Endothelial cell of umbilical vein (primary cell): ENCODE measurements around the gene CD109. TPM values are rescaled to one million over a fixed set of nuclear protein-coding genes. Genes with fewer than 3 reads are reported as not detected.

Experiments
- BruUV-seq: library from RNA; stranded (reverse); fragments of 400-500 nt; replicated peaks from 2 replicates; lab custom pipeline; 2021; lab: Mats Ljungman, UMichigan
- CTCF ChIA-PET: fragments of 300-600, 350-600 bp; sonication (Branson Sonifier 250); formaldehyde crosslinking; loops from one replicate; lab custom pipeline; 2021; ENCODE audit warnings: antibody characterized with exemption, inconsistent platforms; lab: Charles Lee
- POLR2A ChIA-PET: fragments of 300-600, 350-600 bp; sonication (Branson Sonifier 250); formaldehyde crosslinking; loops from one replicate; lab custom pipeline; 2021; ENCODE audit warnings: antibody characterized with exemption, inconsistent platforms; lab: Charles Lee
- DNase-seq: peaks from one replicate; pipeline ENCODE4 v3.0.0-alpha.2; 2011; ENCODE audit warnings: low read depth, low spot score
- FAIRE-seq: peaks from 2 replicates; lab custom pipeline; 2011; peaks lifted over from hg19 to GRCh38; lab: Jason Lieb, UNC
- H2AFZ ChIP-seq: 2 replicates; pipeline ENCODE4 v1.6.0; 2012; ENCODE audit warnings: low read depth, low read length, control low read depth, inconsistent platforms
- H3K27ac ChIP-seq: 2 replicates; pipeline ENCODE4 v1.5.1; 2011; ENCODE audit warnings: low read depth, mild to moderate bottlenecking, control low read depth, low read length, moderate library complexity; ENCODE audit not compliant: insufficient read depth
- H3K27me3 ChIP-seq, 2 experiments: 2 replicates each; pipeline versions ENCODE4 v1.6.0 to v1.6.1; 2011; ENCODE audit warnings: low read length in 2 of 2, mixed read lengths in 1 of 2; ENCODE audit not compliant: control insufficient read depth in 2 of 2, insufficient read depth in 2 of 2
- H3K36me3 ChIP-seq, 2 experiments: 2 replicates in 1 of 2; 3 replicates in 1 of 2; pipeline ENCODE4 v1.5.1; 2011; ENCODE audit warnings: low read length in 2 of 2, mild to moderate bottlenecking in 1 of 2, moderate library complexity in 1 of 2; ENCODE audit not compliant: control insufficient read depth in 2 of 2, insufficient read depth in 2 of 2; ENCODE audit errors: extremely low read depth in 1 of 2
- H3K4me1 ChIP-seq: 3 replicates; pipeline ENCODE4 v1.5.1; 2011; ENCODE audit warnings: mild to moderate bottlenecking, low read length; ENCODE audit not compliant: control insufficient read depth, insufficient read depth; ENCODE audit errors: extremely low read depth
- H3K4me2 ChIP-seq: 2 replicates; pipeline ENCODE4 v1.6.1; 2011; ENCODE audit warnings: low read length, control low read depth, mixed read lengths; ENCODE audit not compliant: insufficient read depth
- H3K4me3 ChIP-seq, 3 experiments: fragments of 200-600 bp in 1 of 3; sonication (generic), shearing (Covaris generic) in 1 of 3; replicated peaks in 1 of 3; 2 replicates each; pipeline ENCODE4 v1.5.1; 2011 to 2016; ENCODE audit warnings: control low read depth in 3 of 3, low read length in 3 of 3, mild to moderate bottlenecking in 2 of 3, inconsistent platforms in 1 of 3, low read depth in 1 of 3, moderate library complexity in 1 of 3; ENCODE audit not compliant: insufficient read depth in 1 of 3
- H3K79me2 ChIP-seq: 2 replicates; pipeline ENCODE4 v1.6.0; 2012; ENCODE audit warnings: low read length, inconsistent platforms; ENCODE audit not compliant: control insufficient read depth, insufficient read depth
- H3K9ac ChIP-seq: replicated peaks from 2 replicates; pipeline ENCODE3; 2011; ENCODE audit warnings: low read length, control low read depth; ENCODE audit not compliant: insufficient read depth; ENCODE audit errors: extremely low read depth
- H3K9me1 ChIP-seq: replicated peaks from 3 replicates; pipeline ENCODE4 v1.6.0; 2011; ENCODE audit warnings: mild to moderate bottlenecking, low read length; ENCODE audit not compliant: control insufficient read depth, insufficient read depth; ENCODE audit errors: extremely low read depth
- H3K9me3 ChIP-seq: replicated peaks from 2 replicates; pipeline ENCODE4 v1.5.1; 2012; ENCODE audit warnings: low read length, inconsistent platforms; ENCODE audit not compliant: control insufficient read depth, insufficient read depth
- H4K20me1 ChIP-seq: replicated peaks from 2 replicates; pipeline ENCODE3; 2011; ENCODE audit warnings: mild to moderate bottlenecking, low read length; ENCODE audit not compliant: control insufficient read depth, insufficient read depth; ENCODE audit errors: extremely low read depth
- EZH2 ChIP-seq: IDR thresholded peaks from 2 replicates; pipeline ENCODE4 v1.6.1; 2012; ENCODE audit warnings: borderline replicate concordance, low read depth, mild to moderate bottlenecking, moderate library complexity, low read length, inconsistent platforms; ENCODE audit not compliant: severe bottlenecking
- FOS ChIP-seq: IDR thresholded peaks from 2 replicates; pipeline ENCODE4 v1.6.1; 2011; ENCODE audit warnings: mild to moderate bottlenecking, low read length, moderate library complexity, borderline replicate concordance; ENCODE audit not compliant: insufficient read depth
- GATA2 ChIP-seq: IDR thresholded peaks from 2 replicates; pipeline ENCODE4 v1.7.0; 2011; ENCODE audit warnings: low read depth, mild to moderate bottlenecking, moderate library complexity, mixed read lengths, low read length; ENCODE audit not compliant: insufficient read length, insufficient read depth
- JUN ChIP-seq: IDR thresholded peaks from 2 replicates; pipeline ENCODE4 v1.6.1; 2011; ENCODE audit warnings: borderline replicate concordance, low read depth; ENCODE audit not compliant: insufficient read length, insufficient read depth
- MYC ChIP-seq: IDR thresholded peaks from one replicate; pipeline ENCODE4 v1.6.1; 2011; ENCODE audit warnings: mild to moderate bottlenecking, low read depth, low read length
- POLR2A ChIP-seq: IDR thresholded peaks from 2 replicates; pipeline ENCODE4 v1.6.1; 2012; ENCODE audit warnings: low read depth, mild to moderate bottlenecking, control low read depth, low read length
- POLR2AphosphoS5 ChIP-seq: IDR thresholded peaks from 2 replicates; pipeline ENCODE4 v1.6.1; 2012; ENCODE audit warnings: low read depth, mild to moderate bottlenecking, control low read depth, low read length, moderate library complexity; ENCODE audit not compliant: insufficient read depth
- dilution Hi-C: fragments of 300-500 bp; cut with MboI; formaldehyde crosslinking; loops from one replicate; pipeline ENCODE4 v1.15.0; 2019; ENCODE audit warnings: low sequenced_read_pairs; ENCODE audit not compliant: extremely low pct_ligation_motif_present
- intact Hi-C: fragments of 100-400 bp; cut with micrococcal nuclease; formaldehyde crosslinking; loops from one replicate; pipeline ENCODE4 v1.10.0; 2022
- polyA plus RNA-seq, 4 experiments: library from polyadenylated mRNA; depleted of rRNA in 3 of 4; stranded (reverse) in 3 of 4; unstranded in 1 of 4; fragments of >200 nt; gene quantifications; 2 replicates each; pipeline versions ENCODE4 v1.2.1 to v1.2.3, GENCODE V29; 2011 to 2012; ENCODE audit warnings: missing spikeins in 1 of 4
- total RNA-seq: library from RNA; stranded (reverse); gene quantifications from 2 replicates; pipeline ENCODE4 v1.2.3, GENCODE V29; 2021
- TF ChIP-seq, protein P1 (sequence below): IDR thresholded peaks from 2 replicates; pipeline ENCODE4 v1.6.1; 2011; ENCODE audit not compliant: insufficient read depth, insufficient read length
- TF ChIP-seq, protein P2 (sequence below), 2 donors: IDR thresholded peaks; 1 replicate in 1 of 2; 2 replicates in 1 of 2; pipeline ENCODE4 v1.5.1; 2011; ENCODE audit warnings: low read length in 2 of 2, mild to moderate bottlenecking in 2 of 2, moderate library complexity in 2 of 2, control low read depth in 1 of 2, inconsistent platforms in 1 of 2, low read depth in 1 of 2; ENCODE audit not compliant: insufficient read depth in 1 of 2; ENCODE audit errors: extremely low read depth in 1 of 2

Gene CD109
- total and polyA plus RNA-seq, 2 donors (not counting 3 experiments of a cell fraction or from before 2014, with no cell fraction given) = 33.9 to 107 TPM

DNA sequence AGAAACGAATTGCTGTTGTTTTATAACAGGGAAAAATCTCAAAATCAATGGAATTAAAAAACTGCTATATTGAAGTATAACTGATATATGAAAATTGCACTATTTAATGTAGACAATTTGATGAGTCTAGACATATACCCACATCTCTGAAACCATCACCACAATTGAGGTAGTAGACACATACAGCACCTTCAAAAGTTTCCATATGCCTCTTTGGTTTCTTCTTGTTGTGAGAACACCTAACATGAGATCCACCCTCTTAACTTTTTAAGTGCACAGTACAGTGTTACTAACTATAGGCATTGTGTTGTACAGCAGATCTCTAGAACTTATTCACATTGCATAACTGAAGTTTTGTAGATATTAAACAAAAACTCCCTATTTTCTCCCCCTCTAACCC, 28.2 kb upstream of the CD109 start:
- BruUV-seq = no TSS peak
- Histone ChIP-seq H3K79me2 (no peaks in the 10 kb centered on the region), H3K4me1 (peaks cover 20% of the 10 kb centered on the region), H3K9me1 (no peaks in the 10 kb centered on the region), H3K27me3 (no peaks in the 10 kb centered on the region), H2AFZ (no peak overlapping the region), H4K20me1 (no peaks in the 10 kb centered on the region), H3K27ac (no peak overlapping the region), H3K4me2 (no peak overlapping the region), H3K36me3 (no peaks in the 10 kb centered on the region), H3K9ac (no peak overlapping the region), H3K4me3 (no peak overlapping the region), H3K9me3 (no peaks in the 10 kb centered on the region)
- no peak for DNase-seq
- dilution Hi-C loops (no loop called here), intact Hi-C loops (no loop called here)
- ChIA-PET CTCF (interaction anchor here (0.7 to 3.2 kb wide), 3 partner anchors 8 to 1542 kb away, joined by 3 to 9 read pairs (median 3); no protein-coding TSS in a partner anchor), POLR2A (no interaction called here)
- TF ChIP-seq POLR2AphosphoS5 (no peak), JUN (no peak), GATA2 (no peak), POLR2A (no peak), EZH2 (no peak), FOS (no peak), MYC (no peak)
- TF ChIP-seq, protein P1, sequence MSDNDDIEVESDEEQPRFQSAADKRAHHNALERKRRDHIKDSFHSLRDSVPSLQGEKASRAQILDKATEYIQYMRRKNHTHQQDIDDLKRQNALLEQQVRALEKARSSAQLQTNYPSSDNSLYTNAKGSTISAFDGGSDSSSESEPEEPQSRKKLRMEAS = no peak
- TF ChIP-seq, protein P2, sequence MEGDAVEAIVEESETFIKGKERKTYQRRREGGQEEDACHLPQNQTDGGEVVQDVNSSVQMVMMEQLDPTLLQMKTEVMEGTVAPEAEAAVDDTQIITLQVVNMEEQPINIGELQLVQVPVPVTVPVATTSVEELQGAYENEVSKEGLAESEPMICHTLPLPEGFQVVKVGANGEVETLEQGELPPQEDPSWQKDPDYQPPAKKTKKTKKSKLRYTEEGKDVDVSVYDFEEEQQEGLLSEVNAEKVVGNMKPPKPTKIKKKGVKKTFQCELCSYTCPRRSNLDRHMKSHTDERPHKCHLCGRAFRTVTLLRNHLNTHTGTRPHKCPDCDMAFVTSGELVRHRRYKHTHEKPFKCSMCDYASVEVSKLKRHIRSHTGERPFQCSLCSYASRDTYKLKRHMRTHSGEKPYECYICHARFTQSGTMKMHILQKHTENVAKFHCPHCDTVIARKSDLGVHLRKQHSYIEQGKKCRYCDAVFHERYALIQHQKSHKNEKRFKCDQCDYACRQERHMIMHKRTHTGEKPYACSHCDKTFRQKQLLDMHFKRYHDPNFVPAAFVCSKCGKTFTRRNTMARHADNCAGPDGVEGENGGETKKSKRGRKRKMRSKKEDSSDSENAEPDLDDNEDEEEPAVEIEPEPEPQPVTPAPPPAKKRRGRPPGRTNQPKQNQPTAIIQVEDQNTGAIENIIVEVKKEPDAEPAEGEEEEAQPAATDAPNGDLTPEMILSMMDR (IDR thresholded peaks at IDR 0.05; ENCODE audit: extremely low read depth in 1 of 2, insufficient read depth in 1 of 2, low read depth in 1 of 2, low read length in 2 of 2) = no peak
- FAIRE-seq = no peak
